Omental fat pad (tissue), 4 donors: ENCODE data around the gene ITGA8. TPM values are rescaled to one million over a fixed set of nuclear protein-coding genes. Genes with fewer than 3 reads are reported as not detected.

Experiments
- ATAC-seq: fragments of 150-250 bp; one replicate; pipeline ENCODE4 v1.9.1; 2016; ENCODE audit warnings: mild to moderate bottlenecking, moderate library complexity; ENCODE audit not compliant: low FRiP score
- DNase-seq: peaks from one replicate; pipeline ENCODE4 v3.0.0-alpha.2; 2019; ENCODE audit warnings: low spot score
- CTCF ChIP-seq, 3 donors: fragments of 450-650 bp; IDR thresholded peaks; one replicate each; pipeline ENCODE4 v1.5.1; 2016 to 2017; ENCODE audit warnings: antibody characterized with exemption in 3 of 3, mild to moderate bottlenecking in 3 of 3, moderate library complexity in 2 of 3
- total RNA-seq, 4 donors: library from RNA; depleted of rRNA; stranded (reverse); fragments of >200 nt; gene quantifications; one replicate each; pipeline ENCODE4 v1.1.0, GENCODE V29; 2016

ITGA8 gene
- total RNA-seq, 4 donors from 2014 or later = 1.1 to 13.9 (median 2.2) TPM

- ATAC-seq = no peak
- no peak for TF ChIP-seq CTCF (IDR thresholded peaks at IDR 0.05)
- no peak for DNase-seq
These were observed 23.9 kb downstream of the ITGA8 start for GRCh38 chr10:15695852-15696251.

GRCh38 chr10:15690031-15690430 is 29.7 kb downstream of the ITGA8 start:
- TF ChIP-seq CTCF (IDR thresholded peaks at IDR 0.05) = no peak
- no peak for DNase-seq
- no peak for ATAC-seq

GRCh38 chr10:15684768-15685167 is 35.0 kb downstream of the ITGA8 start:
- DNase-seq (no peak), ATAC-seq (no peak)
- TF ChIP-seq CTCF (IDR thresholded peaks at IDR 0.05) = no peak

- DNase-seq = no peak
- no peak for ATAC-seq
- TF ChIP-seq CTCF (IDR thresholded peaks at IDR 0.05) = no peak
These were observed 38.6 kb downstream of the ITGA8 start for GRCh38 chr10:15681076-15681475.

- ATAC-seq = no peak
- no peak for TF ChIP-seq CTCF (IDR thresholded peaks at IDR 0.05)
- no peak for DNase-seq
These were observed 40.9 kb downstream of the ITGA8 start for GRCh38 chr10:15678851-15679250.

- no peak for TF ChIP-seq CTCF (IDR thresholded peaks at IDR 0.05)
- ATAC-seq = no peak
These were observed 47.3 kb downstream of the ITGA8 start for GRCh38 chr10:15672469-15672868.

GRCh38 chr10:15670880-15671279 is 48.8 kb downstream of the ITGA8 start:
- no peak for TF ChIP-seq CTCF (IDR thresholded peaks at IDR 0.05)
- DNase-seq (no peak), ATAC-seq (no peak)

More at GRCh38 chr10:15672469-15672868, 47.3 kb downstream of the ITGA8 start:
- DNase-seq = no peak
